Tibial nerve (tissue), 4 donors: ENCODE results near the gene RAPGEF6. TPM values are rescaled to one million over a fixed set of nuclear protein-coding genes. Genes with fewer than 3 reads are reported as not detected.

ENCODE experiments used
- DNase-seq, 2 donors: peaks; one replicate each; pipeline ENCODE4 v3.0.0-alpha.2; 2019; ENCODE audit warnings: low spot score in 2 of 2
- H3K27ac ChIP-seq, 4 donors: fragments of 200-600 bp; sonication (generic) in 3 of 4; one replicate each; pipeline ENCODE4 v1.5.1; 2017 to 2019; ENCODE audit warnings: mild to moderate bottlenecking in 1 of 4
- H3K27me3 ChIP-seq, 2 donors: fragments of 200-600 bp; sonication (generic) in 1 of 2; one replicate each; pipeline versions ENCODE4 v1.5.1 to v1.6.0; 2017 to 2019
- H3K36me3 ChIP-seq, 3 donors: fragments of 200-600 bp; sonication (generic); one replicate each; pipeline ENCODE4 v1.5.1; 2018 to 2019
- H3K4me1 ChIP-seq, 4 donors: fragments of 200-600 bp; sonication (generic) in 3 of 4; one replicate each; pipeline ENCODE4 v1.5.1; 2017 to 2019
- H3K4me3 ChIP-seq, 4 donors: fragments of 200-600 bp; sonication (generic) in 3 of 4; one replicate each; pipeline ENCODE4 v1.5.1; 2017 to 2019; ENCODE audit warnings: mild to moderate bottlenecking in 1 of 4, moderate library complexity in 1 of 4
- H3K9me3 ChIP-seq, 4 donors: fragments of 200-600 bp; sonication (generic) in 3 of 4; one replicate each; pipeline ENCODE4 v1.5.1; 2017 to 2019
- EP300 ChIP-seq, 2 donors: sonication (generic); formaldehyde crosslinking; IDR thresholded peaks; one replicate each; pipeline ENCODE4 v1.6.1; 2017; ENCODE audit warnings: antibody characterized with exemption in 2 of 2, mild to moderate bottlenecking in 1 of 2
- POLR2A ChIP-seq, 2 donors: fragments of 450-650 bp; IDR thresholded peaks; one replicate each; pipeline ENCODE4 v1.6.1; 2017; ENCODE audit warnings: antibody characterized with exemption in 2 of 2, mild to moderate bottlenecking in 2 of 2, moderate library complexity in 2 of 2
- WGBS, 2 donors: methylation state at CpG; one replicate each; pipeline ENCODE4 v1.1.5; 2018; 5-methylcytosine and 5-hydroxymethylcytosine counted together
- total RNA-seq, 4 donors: library from RNA; depleted of rRNA; stranded (reverse); fragments of >200 nt; gene quantifications; one replicate each; pipeline ENCODE4 v1.1.0, GENCODE V29; 2016
- TF ChIP-seq, protein P1 (sequence below), 5 experiments: fragments of 200-600 bp in 3 of 5; fragments of 450-650 bp in 2 of 5; sonication (generic) in 3 of 5; IDR thresholded peaks; one replicate each; pipeline ENCODE4 v1.5.1; 2016 to 2019; ENCODE audit warnings: antibody characterized with exemption in 5 of 5, mild to moderate bottlenecking in 3 of 5, moderate library complexity in 2 of 5

RAPGEF6 gene
- total RNA-seq, 4 donors from 2014 or later: 25.1 to 36.4 (median 26.6) TPM

- TF ChIP-seq, protein P1, sequence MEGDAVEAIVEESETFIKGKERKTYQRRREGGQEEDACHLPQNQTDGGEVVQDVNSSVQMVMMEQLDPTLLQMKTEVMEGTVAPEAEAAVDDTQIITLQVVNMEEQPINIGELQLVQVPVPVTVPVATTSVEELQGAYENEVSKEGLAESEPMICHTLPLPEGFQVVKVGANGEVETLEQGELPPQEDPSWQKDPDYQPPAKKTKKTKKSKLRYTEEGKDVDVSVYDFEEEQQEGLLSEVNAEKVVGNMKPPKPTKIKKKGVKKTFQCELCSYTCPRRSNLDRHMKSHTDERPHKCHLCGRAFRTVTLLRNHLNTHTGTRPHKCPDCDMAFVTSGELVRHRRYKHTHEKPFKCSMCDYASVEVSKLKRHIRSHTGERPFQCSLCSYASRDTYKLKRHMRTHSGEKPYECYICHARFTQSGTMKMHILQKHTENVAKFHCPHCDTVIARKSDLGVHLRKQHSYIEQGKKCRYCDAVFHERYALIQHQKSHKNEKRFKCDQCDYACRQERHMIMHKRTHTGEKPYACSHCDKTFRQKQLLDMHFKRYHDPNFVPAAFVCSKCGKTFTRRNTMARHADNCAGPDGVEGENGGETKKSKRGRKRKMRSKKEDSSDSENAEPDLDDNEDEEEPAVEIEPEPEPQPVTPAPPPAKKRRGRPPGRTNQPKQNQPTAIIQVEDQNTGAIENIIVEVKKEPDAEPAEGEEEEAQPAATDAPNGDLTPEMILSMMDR (IDR thresholded peaks at IDR 0.05): no peak
- no peaks in the 10 kb centered on the region for H3K27me3 ChIP-seq
- H3K36me3 ChIP-seq: peaks cover 2 to 82% (median 10%) of the 10 kb centered on the region in 3 donors
- no peak for DNase-seq
- no peaks in the 10 kb centered on the region for H3K4me1 ChIP-seq
- 86 to 87% methylated on average over 3 of the region's 3 CpGs for WGBS, 2 donors
- no peak overlapping the region for H3K4me3 ChIP-seq
- no peaks in the 10 kb centered on the region for H3K9me3 ChIP-seq
- no peak overlapping the region for H3K27ac ChIP-seq
These were observed 14.1 kb upstream of the RAPGEF6 start for GRCh38 chr5:131649161-131649560.

DNA sequence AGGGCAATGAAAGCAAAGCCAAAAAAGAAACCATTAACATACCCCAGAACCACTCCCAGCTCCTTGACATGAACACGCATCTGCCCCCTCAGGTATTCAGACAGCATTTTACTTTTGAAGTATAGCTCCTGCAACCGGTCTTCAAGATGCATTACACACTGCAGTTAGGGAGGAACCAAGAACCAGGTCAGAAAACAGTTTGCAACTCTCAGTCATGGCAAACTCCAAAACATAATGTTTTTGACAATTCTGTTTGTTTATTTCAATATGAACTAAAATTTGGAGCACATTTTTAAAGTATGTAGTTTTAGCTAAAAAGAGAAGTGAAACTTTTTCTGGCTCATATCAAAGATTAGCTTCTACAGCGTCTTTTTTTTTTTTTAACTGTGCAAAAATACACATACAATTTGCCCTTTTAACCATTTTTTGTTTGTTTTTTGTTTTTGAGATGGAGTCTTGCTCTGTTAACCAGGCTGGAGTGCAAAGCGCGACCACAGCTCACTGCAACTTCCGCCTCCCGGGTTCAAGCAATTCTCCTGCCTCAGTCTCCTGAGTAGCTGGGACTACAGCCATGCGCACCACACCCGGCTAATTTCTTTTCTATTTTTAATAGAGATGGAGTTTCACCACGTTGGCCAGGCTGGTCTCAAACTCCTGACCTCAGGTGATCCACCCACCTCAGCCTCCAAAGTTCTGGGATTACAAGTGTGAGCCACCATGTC lies 12.2 kb upstream of the RAPGEF6 start:
- WGBS, 2 donors: 83 to 87% methylated on average over 10 of the region's 10 CpGs
- H3K36me3 ChIP-seq: peaks cover 2 to 69% (median 4%) of the 10 kb centered on the region in 3 donors

DNA sequence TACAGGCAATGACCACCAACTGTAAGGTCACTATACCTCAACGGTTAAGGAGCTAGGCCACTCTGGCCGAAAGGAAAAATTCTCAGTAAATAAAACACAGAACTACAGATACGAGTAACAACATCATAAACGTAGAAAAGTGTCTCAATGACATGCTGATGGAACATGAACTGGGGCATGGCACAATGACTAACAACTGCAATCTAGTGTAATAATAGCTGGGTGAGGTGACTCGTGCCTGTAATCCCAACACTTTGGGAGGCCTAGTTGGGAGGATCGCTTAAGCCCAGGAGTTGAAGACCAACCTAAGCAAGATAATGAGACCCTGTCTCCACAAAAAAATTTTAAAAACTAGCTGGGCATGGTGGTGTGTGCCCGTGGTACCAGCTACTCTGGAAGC lies 9.8 kb upstream of the RAPGEF6 start:
- H3K9me3 ChIP-seq: no peaks in the 10 kb centered on the region
- no peak overlapping the region for H3K4me3 ChIP-seq
- no peak for DNase-seq
- H3K27me3 ChIP-seq: no peaks in the 10 kb centered on the region
- 90 to 94% methylated on average over 7 of the region's 7 CpGs for WGBS, 2 donors
- TF ChIP-seq, protein P1 (IDR thresholded peaks at IDR 0.05): no peak
- TF ChIP-seq EP300 (IDR thresholded peaks at IDR 0.05) (no peak), POLR2A (IDR thresholded peaks at IDR 0.05) (no peak)
- H3K27ac ChIP-seq: no peak overlapping the region
- no peaks in the 10 kb centered on the region for H3K4me1 ChIP-seq
- H3K36me3 ChIP-seq: peaks cover 0 to 47% (median 0%) of the 10 kb centered on the region in 3 donors

More for the DNA sequence above, 12.2 kb upstream of the RAPGEF6 start:
- Histone ChIP-seq H3K9me3 (no peaks in the 10 kb centered on the region), H3K4me3 (no peak overlapping the region), H3K27ac (no peak overlapping the region), H3K4me1 (no peaks in the 10 kb centered on the region), H3K27me3 (no peaks in the 10 kb centered on the region)
- no peak for DNase-seq
- no peak for TF ChIP-seq POLR2A (IDR thresholded peaks at IDR 0.05)
- TF ChIP-seq, protein P1 (IDR thresholded peaks at IDR 0.05): no peak
- TF ChIP-seq EP300 (IDR thresholded peaks at IDR 0.05): no peak

GRCh38 chr5:131644370-131644769 lies 9.3 kb upstream of the RAPGEF6 start:
- no peak for DNase-seq
- H3K4me1 ChIP-seq: no peaks in the 10 kb centered on the region
- H3K9me3 ChIP-seq: no peaks in the 10 kb centered on the region
- no peaks in the 10 kb centered on the region for H3K27me3 ChIP-seq
- peaks cover 0 to 42% (median 0%) of the 10 kb centered on the region in 3 donors for H3K36me3 ChIP-seq
- WGBS, 2 donors: 85 to 89% methylated on average over 1 of the region's 1 CpG
- no peak overlapping the region for H3K27ac ChIP-seq
- TF ChIP-seq, protein P1 (IDR thresholded peaks at IDR 0.05): no peak
- TF ChIP-seq POLR2A (IDR thresholded peaks at IDR 0.05) (no peak), EP300 (IDR thresholded peaks at IDR 0.05) (no peak)
- no peak overlapping the region for H3K4me3 ChIP-seq

- peaks cover 0 to 3% (median under 1%) of the 10 kb centered on the region in 4 donors for H3K4me1 ChIP-seq
These were observed 6.5 kb upstream of the RAPGEF6 start for GRCh38 chr5:131641494-131641893.

More at GRCh38 chr5:131641494-131641893, 6.5 kb upstream of the RAPGEF6 start:
- no peaks in the 10 kb centered on the region for H3K9me3 ChIP-seq
- WGBS, 2 donors: 93 to 100% methylated on average over 1 of the region's 1 CpG
- TF ChIP-seq EP300 (IDR thresholded peaks at IDR 0.05) (no peak), POLR2A (IDR thresholded peaks at IDR 0.05) (no peak)
- TF ChIP-seq, protein P1 (IDR thresholded peaks at IDR 0.05): no peak
- no peak overlapping the region for H3K27ac ChIP-seq
- peaks cover 0 to 27% (median 0%) of the 10 kb centered on the region in 3 donors for H3K36me3 ChIP-seq
- no peaks in the 10 kb centered on the region for H3K27me3 ChIP-seq
- no peak for DNase-seq
- H3K4me3 ChIP-seq: no peak overlapping the region
